Mesodermal cell (in vitro differentiated cells): ENCODE measurements around the gene GNA14.

Experiments
- H3K27ac ChIP-seq: 2 replicates; pipeline ENCODE4 v1.7.0; 2013; ENCODE audit warnings: mild to moderate bottlenecking, low read depth, low read length, moderate library complexity; ENCODE audit not compliant: severe bottlenecking
- H3K36me3 ChIP-seq: 2 replicates; pipeline ENCODE4 v1.7.1; 2013; ENCODE audit warnings: mild to moderate bottlenecking, low read length, moderate library complexity; ENCODE audit not compliant: control insufficient read depth, insufficient read depth
- H3K4me1 ChIP-seq: one replicate; pipeline ENCODE4 v1.7.1; 2013; ENCODE audit warnings: mild to moderate bottlenecking, low read length; ENCODE audit not compliant: insufficient read depth, control insufficient read depth, poor library complexity, severe bottlenecking
- H3K4me3 ChIP-seq: 2 replicates; pipeline ENCODE4 v1.7.0; 2013; ENCODE audit warnings: low read length, control low read depth, mild to moderate bottlenecking; ENCODE audit not compliant: insufficient read depth, poor library complexity, severe bottlenecking; ENCODE audit errors: extremely low read depth
- H3K9me3 ChIP-seq: 2 replicates; pipeline ENCODE4 v1.7.1; 2013; ENCODE audit warnings: mild to moderate bottlenecking, low read length, moderate library complexity; ENCODE audit not compliant: control insufficient read depth
- WGBS, 2 experiments: methylation state at CpG; one replicate each; pipeline ENCODE4 v1.1.5; 2013; ENCODE audit warnings: missing lambda C conversion rate in 2 of 2; ENCODE audit not compliant: insufficient coverage in 2 of 2; 5-methylcytosine and 5-hydroxymethylcytosine counted together

Gene GNA14

GRCh38 chr9:77600810-77601209, 47.3 kb downstream of the GNA14 start:
- no peak overlapping the region for H3K4me3 ChIP-seq
- H3K4me1 ChIP-seq: peaks cover 5% of the 10 kb centered on the region
- no peak overlapping the region for H3K27ac ChIP-seq
- WGBS, 2 experiments: 90 to 95% methylated on average over 2 to 16 of the region's 18 CpGs
- H3K36me3 ChIP-seq: no peaks in the 10 kb centered on the region
- no peaks in the 10 kb centered on the region for H3K9me3 ChIP-seq

- no peak overlapping the region for H3K27ac ChIP-seq
- H3K4me3 ChIP-seq: no peak overlapping the region
- H3K4me1 ChIP-seq: no peaks in the 10 kb centered on the region
- H3K36me3 ChIP-seq: no peaks in the 10 kb centered on the region
- no peaks in the 10 kb centered on the region for H3K9me3 ChIP-seq
- 93% methylated on average over 2 to 6 of the region's 8 CpGs for WGBS, 2 experiments
Observed at GRCh38 chr9:77599492-77599891, 48.6 kb downstream of the GNA14 start.

- 80 to 85% methylated on average over 1 to 2 of the region's 3 CpGs for WGBS, 2 experiments
- Histone ChIP-seq H3K4me1 (no peaks in the 10 kb centered on the region), H3K27ac (no peak overlapping the region), H3K36me3 (no peaks in the 10 kb centered on the region), H3K9me3 (no peaks in the 10 kb centered on the region), H3K4me3 (no peak overlapping the region)
Observed at GRCh38 chr9:77598991-77599390, 49.1 kb downstream of the GNA14 start.

GRCh38 chr9:77598524-77598923, 49.6 kb downstream of the GNA14 start:
- Histone ChIP-seq H3K27ac (no peak overlapping the region), H3K4me3 (no peak overlapping the region), H3K36me3 (no peaks in the 10 kb centered on the region), H3K9me3 (no peaks in the 10 kb centered on the region), H3K4me1 (no peaks in the 10 kb centered on the region)
- 89 to 94% methylated on average over 1 to 2 of the region's 3 CpGs for WGBS, 2 experiments

- H3K27ac ChIP-seq: no peak overlapping the region
- no peak overlapping the region for H3K4me3 ChIP-seq
- no peaks in the 10 kb centered on the region for H3K9me3 ChIP-seq
- no peaks in the 10 kb centered on the region for H3K4me1 ChIP-seq
- no peaks in the 10 kb centered on the region for H3K36me3 ChIP-seq
- 89 to 93% methylated on average over 3 of the region's 3 CpGs for WGBS, 2 experiments
Observed at GRCh38 chr9:77597057-77597456, 51.1 kb downstream of the GNA14 start.

GRCh38 chr9:77595426-77596095, 52.6 kb downstream of the GNA14 start:
- Histone ChIP-seq H3K27ac (peak overlapping the region; percentile 18), H3K4me1 (no peaks in the 10 kb centered on the region), H3K9me3 (no peaks in the 10 kb centered on the region), H3K36me3 (no peaks in the 10 kb centered on the region), H3K4me3 (no peak overlapping the region)
- WGBS, 2 experiments: 85% methylated on average over 2 to 3 of the region's 8 CpGs

- WGBS, 2 experiments: 100% methylated on average over 1 to 3 of the region's 3 CpGs
- Histone ChIP-seq H3K36me3 (no peaks in the 10 kb centered on the region), H3K9me3 (no peaks in the 10 kb centered on the region), H3K4me1 (peaks cover 4% of the 10 kb centered on the region), H3K4me3 (no peak overlapping the region), H3K27ac (no peak overlapping the region)
Observed at GRCh38 chr9:77594963-77595362, 53.2 kb downstream of the GNA14 start.

- H3K27ac ChIP-seq: no peak overlapping the region
- H3K4me1 ChIP-seq: peaks cover 16% of the 10 kb centered on the region
- WGBS, 2 experiments: 93 to 100% methylated on average over 1 to 2 of the region's 4 CpGs
Observed at GRCh38 chr9:77593528-77593927, 54.6 kb downstream of the GNA14 start.

GRCh38 chr9:77592476-77592875, 55.6 kb downstream of the GNA14 start:
- peaks cover 23% of the 10 kb centered on the region for H3K4me1 ChIP-seq
- H3K4me3 ChIP-seq: no peak overlapping the region
- H3K27ac ChIP-seq: no peak overlapping the region
- no peaks in the 10 kb centered on the region for H3K9me3 ChIP-seq
- 80 to 100% methylated on average over 1 of the region's 2 CpGs for WGBS, 2 experiments
- no peaks in the 10 kb centered on the region for H3K36me3 ChIP-seq

More at GRCh38 chr9:77593528-77593927, 54.6 kb downstream of the GNA14 start:
- no peaks in the 10 kb centered on the region for H3K36me3 ChIP-seq
- no peak overlapping the region for H3K4me3 ChIP-seq
- H3K9me3 ChIP-seq: no peaks in the 10 kb centered on the region

- Histone ChIP-seq H3K27ac (peak overlapping the region; percentile 94), H3K4me3 (no peak overlapping the region), H3K36me3 (no peaks in the 10 kb centered on the region), H3K4me1 (peaks cover 42% of the 10 kb centered on the region), H3K9me3 (no peaks in the 10 kb centered on the region)
- WGBS, 2 experiments: 80 to 81% methylated on average over 2 of the region's 6 CpGs
Observed at GRCh38 chr9:77589046-77589795, 58.9 kb downstream of the GNA14 start.
